ENCODE data around the gene AACS.
"Not testable (repeated sequence)": the region's sequence is repeated elsewhere in the genome, so short reads cannot be mapped to it uniquely, and the experiment has no call there.

GRCh38 chr12:125141210-125141573, 76.0 kb downstream of the AACS start:
- not testable (repeated sequence) for TF ChIP-seq POLR2A, CTCF (IDR thresholded peaks at IDR 0.05)
